IMR-90 (cell line): ENCODE data around the gene LRP1-AS. TPM values are rescaled to one million over a fixed set of nuclear protein-coding genes. Genes with fewer than 3 reads are reported as not detected.
A peak's percentile ranks its signal among the peaks of the same experiment; 100 is the strongest.

Experiments
- ATAC-seq: fragments of 200-7000 bp; cut with Tn5 transposase; 2 replicates; pipeline ENCODE4 v1.9.1; 2020; ENCODE audit warnings: low read depth, mild to moderate bottlenecking, moderate library complexity
- BruUV-seq: library from RNA; stranded (reverse); fragments of 400-500 nt; replicated peaks from 2 replicates; lab custom pipeline; 2021; lab: Mats Ljungman, UMichigan
- CTCF ChIA-PET: fragments of 300-600 bp; formaldehyde crosslinking; extraction: SDS; loops from one replicate; lab custom pipeline; 2021; ENCODE audit warnings: antibody characterized with exemption; lab: Yijun Ruan, JAX
- POLR2A ChIA-PET: fragments of 300-600 bp; sonication (Branson Sonifier 250); formaldehyde crosslinking; loops from one replicate; lab custom pipeline; 2022; ENCODE audit warnings: antibody characterized with exemption; ENCODE audit not compliant: unreplicated experiment; lab: Charles Lee
- DNase-seq: peaks from one replicate; pipeline ENCODE4 v3.0.0; 2013
- H2AFZ ChIP-seq: replicated peaks from 2 replicates; pipeline ENCODE3; 2013; ENCODE audit warnings: low read length, mild to moderate bottlenecking; ENCODE audit not compliant: poor library complexity
- H2AK5ac ChIP-seq: 2 replicates; pipeline ENCODE4 v1.6.1; 2013; ENCODE audit warnings: low read depth, low read length, inconsistent platforms
- H2AK9ac ChIP-seq: replicated peaks from 2 replicates; pipeline ENCODE3; 2013; ENCODE audit warnings: mild to moderate bottlenecking, low read depth, low read length, moderate library complexity; ENCODE audit not compliant: poor library complexity
- H2BK120ac ChIP-seq: 2 replicates; pipeline ENCODE4 v1.6.1; 2013; ENCODE audit warnings: low read depth, low read length, inconsistent platforms
- H2BK15ac ChIP-seq: 3 replicates; pipeline ENCODE4 v1.6.1; 2013; ENCODE audit warnings: low read depth, low read length, inconsistent platforms
- H2BK20ac ChIP-seq: 2 replicates; pipeline ENCODE4 v1.6.1; 2013; ENCODE audit warnings: low read depth, mild to moderate bottlenecking, inconsistent platforms, low read length, moderate library complexity
- H2BK5ac ChIP-seq: 2 replicates; pipeline ENCODE4 v1.6.1; 2013; ENCODE audit warnings: mild to moderate bottlenecking, low read depth, low read length, inconsistent platforms; ENCODE audit not compliant: poor library complexity, severe bottlenecking
- H3K14ac ChIP-seq: replicated peaks from 2 replicates; pipeline ENCODE4 v1.6.1; 2013; ENCODE audit warnings: low read depth, low read length, inconsistent platforms
- H3K18ac ChIP-seq: 2 replicates; pipeline ENCODE4 v1.6.1; 2013; ENCODE audit warnings: low read depth, low read length, control low read depth
- H3K23ac ChIP-seq: 2 replicates; pipeline ENCODE4 v1.6.1; 2013; ENCODE audit warnings: low read depth, low read length, inconsistent platforms
- H3K27ac ChIP-seq: 2 replicates; pipeline ENCODE4 v1.5.1; 2013; ENCODE audit warnings: mild to moderate bottlenecking, control low read depth, low read length; ENCODE audit not compliant: insufficient read depth
- H3K27me3 ChIP-seq: 2 replicates; pipeline ENCODE4 v1.6.1; 2013; ENCODE audit warnings: low read length; ENCODE audit not compliant: control insufficient read depth, insufficient read depth
- H3K36me3 ChIP-seq: 2 replicates; pipeline ENCODE4 v1.6.1; 2013; ENCODE audit warnings: low read length, mixed read lengths; ENCODE audit not compliant: control insufficient read depth, insufficient read depth
- H3K4ac ChIP-seq: 2 replicates; pipeline ENCODE4 v1.6.1; 2013; ENCODE audit warnings: low read depth, low read length, inconsistent platforms
- H3K4me1 ChIP-seq: 2 replicates; pipeline ENCODE4 v1.6.1; 2013; ENCODE audit warnings: low read length, mixed read lengths; ENCODE audit not compliant: control insufficient read depth, insufficient read depth
- H3K4me2 ChIP-seq: 2 replicates; pipeline ENCODE4 v1.6.1; 2013; ENCODE audit warnings: low read depth, mild to moderate bottlenecking, control low read depth, low read length, moderate library complexity
- H3K4me3 ChIP-seq: 2 replicates; pipeline ENCODE4 v1.5.1; 2013; ENCODE audit warnings: low read depth, mild to moderate bottlenecking, control low read depth, low read length, moderate library complexity; ENCODE audit not compliant: insufficient read depth
- H3K56ac ChIP-seq: 2 replicates; pipeline ENCODE4 v1.6.1; 2013; ENCODE audit warnings: low read length, inconsistent platforms; ENCODE audit not compliant: insufficient read depth; ENCODE audit errors: extremely low read depth
- H3K79me1 ChIP-seq, 2 experiments: 2 replicates each; pipeline ENCODE4 v1.6.1; 2013; ENCODE audit warnings: low read length in 2 of 2, inconsistent platforms in 1 of 2, low read depth in 1 of 2
- H3K9ac ChIP-seq: 2 replicates; pipeline ENCODE4 v1.6.1; 2013; ENCODE audit warnings: low read depth, low read length, control low read depth
- H3K9me1 ChIP-seq: 2 replicates; pipeline ENCODE4 v1.6.1; 2013; ENCODE audit warnings: low read length, inconsistent platforms; ENCODE audit not compliant: insufficient read depth
- H3K9me3 ChIP-seq: 2 replicates; pipeline ENCODE4 v1.6.1; 2013; ENCODE audit warnings: low read length; ENCODE audit not compliant: control insufficient read depth, insufficient read depth
- H4K20me1 ChIP-seq: 2 replicates; pipeline ENCODE4 v1.6.1; 2013; ENCODE audit warnings: low read length, inconsistent platforms; ENCODE audit not compliant: insufficient read depth
- H4K5ac ChIP-seq: 2 replicates; pipeline ENCODE4 v1.6.1; 2013; ENCODE audit warnings: mild to moderate bottlenecking, low read depth, low read length, control low read depth
- H4K8ac ChIP-seq, 2 experiments: 2 replicates each; pipeline ENCODE4 v1.6.1; 2013; ENCODE audit warnings: low read depth in 2 of 2, low read length in 2 of 2, control low read depth in 1 of 2, inconsistent platforms in 1 of 2
- H4K91ac ChIP-seq: 2 replicates; pipeline ENCODE4 v1.6.1; 2013; ENCODE audit warnings: low read depth, low read length, inconsistent platforms; ENCODE audit not compliant: insufficient read depth
- CEBPB ChIP-seq: IDR thresholded peaks from 2 replicates; pipeline ENCODE4 v1.6.1; 2012; ENCODE audit warnings: low read depth, low read length, improper control_type of control experiment
- FOS ChIP-seq: fragments of 150-350 bp; IDR thresholded peaks from 2 replicates; pipeline ENCODE4 v1.6.1; 2016; ENCODE audit warnings: low read depth, low read length
- MAZ ChIP-seq: IDR thresholded peaks from 2 replicates; pipeline ENCODE4 v1.6.1; 2012; ENCODE audit warnings: low read depth, mild to moderate bottlenecking, low read length, improper control_type of control experiment, moderate library complexity, borderline replicate concordance
- MXI1 ChIP-seq: IDR thresholded peaks from 2 replicates; pipeline ENCODE4 v1.6.1; 2012; ENCODE audit warnings: low read depth, mild to moderate bottlenecking, low read length, moderate library complexity, borderline replicate concordance
- NFE2L2 ChIP-seq: fragments of 150-350 bp; IDR thresholded peaks from 2 replicates; pipeline ENCODE4 v1.6.1; 2016; ENCODE audit warnings: low read depth, mild to moderate bottlenecking, low read length
- POLR2A ChIP-seq: IDR thresholded peaks from 2 replicates; pipeline ENCODE4 v1.6.1; 2012; ENCODE audit warnings: mild to moderate bottlenecking, low read depth, low read length
- RAD21 ChIP-seq: IDR thresholded peaks from 2 replicates; pipeline ENCODE4 v1.6.1; 2012; ENCODE audit warnings: low read length, improper control_type of control experiment
- RCOR1 ChIP-seq: IDR thresholded peaks from 2 replicates; pipeline ENCODE4 v1.6.1; 2012; ENCODE audit warnings: mild to moderate bottlenecking, low read length, improper control_type of control experiment; ENCODE audit not compliant: insufficient replicate concordance
- RFX5 ChIP-seq: IDR thresholded peaks from 2 replicates; pipeline ENCODE4 v1.8.0; 2012; ENCODE audit warnings: low read depth, mild to moderate bottlenecking, low read length, moderate library complexity
- SMC3 ChIP-seq: fragments of 150-350 bp; IDR thresholded peaks from 2 replicates; pipeline ENCODE4 v1.6.1; 2016; ENCODE audit warnings: low read depth, mild to moderate bottlenecking, antibody characterized with exemption, low read length, moderate library complexity
- WGBS, 2 experiments: methylation state at CpG; one replicate each; pipeline versions ENCODE4 v1.1.5 to v1.1.7; 2013; ENCODE audit warnings: missing lambda C conversion rate in 2 of 2; ENCODE audit not compliant: insufficient read length in 1 of 2; ENCODE audit errors: extremely low coverage in 2 of 2; 5-methylcytosine and 5-hydroxymethylcytosine counted together
- dilution Hi-C: fragments of 300-500 bp; cut with HindIII; formaldehyde crosslinking; loops from one replicate; pipeline ENCODE4 v1.14.3; 2018; ENCODE audit warnings: low sequenced_read_pairs; ENCODE audit not compliant: unreplicated experiment
- in situ Hi-C: fragments of 300-500 bp; cut with MboI; formaldehyde crosslinking; loops from 3 replicates; pipeline ENCODE4 v1.14.3; 2019; ENCODE audit warnings: low sequenced_read_pairs, inconsistent platforms, mixed read lengths
- intact Hi-C: fragments of 100-400 bp; cut with micrococcal nuclease; formaldehyde crosslinking; loops from 2 replicates; pipeline ENCODE4 v1.10.0; 2022
- polyA plus RNA-seq, 3 experiments: library from polyadenylated mRNA; depleted of rRNA; stranded (reverse); fragments of >200 nt; gene quantifications; 2 replicates each; pipeline ENCODE4 v1.2.3, GENCODE V29; 2012; ENCODE audit warnings: low replicate concordance in 1 of 3
- total RNA-seq: library from RNA; depleted of rRNA; stranded (reverse); fragments of >200 nt; gene quantifications from 2 replicates; pipeline ENCODE4 v1.2.3, GENCODE V29; 2012
- TF ChIP-seq, protein P1 (sequence below): conservative IDR thresholded peaks from 2 replicates; pipeline ENCODE4 v1.5.1; 2012; ENCODE audit warnings: mild to moderate bottlenecking, low read depth, low read length, improper control_type of control experiment
- TF ChIP-seq, protein P2 (sequence below): fragments of 150-350 bp; IDR thresholded peaks from 2 replicates; pipeline ENCODE4 v1.6.1; 2017; ENCODE audit warnings: mild to moderate bottlenecking, antibody characterized with exemption, low read length, low read depth
- TF ChIP-seq, protein P3 (sequence below): fragments of 150-350 bp; IDR thresholded peaks from 2 replicates; pipeline ENCODE4 v1.6.1; 2016; ENCODE audit warnings: low read depth, mild to moderate bottlenecking, low read length, moderate library complexity, borderline replicate concordance

Gene LRP1-AS
- total and polyA plus RNA-seq, 2 of the 4 experiments (the other 2 are of a cell fraction) = not detected

DNA sequence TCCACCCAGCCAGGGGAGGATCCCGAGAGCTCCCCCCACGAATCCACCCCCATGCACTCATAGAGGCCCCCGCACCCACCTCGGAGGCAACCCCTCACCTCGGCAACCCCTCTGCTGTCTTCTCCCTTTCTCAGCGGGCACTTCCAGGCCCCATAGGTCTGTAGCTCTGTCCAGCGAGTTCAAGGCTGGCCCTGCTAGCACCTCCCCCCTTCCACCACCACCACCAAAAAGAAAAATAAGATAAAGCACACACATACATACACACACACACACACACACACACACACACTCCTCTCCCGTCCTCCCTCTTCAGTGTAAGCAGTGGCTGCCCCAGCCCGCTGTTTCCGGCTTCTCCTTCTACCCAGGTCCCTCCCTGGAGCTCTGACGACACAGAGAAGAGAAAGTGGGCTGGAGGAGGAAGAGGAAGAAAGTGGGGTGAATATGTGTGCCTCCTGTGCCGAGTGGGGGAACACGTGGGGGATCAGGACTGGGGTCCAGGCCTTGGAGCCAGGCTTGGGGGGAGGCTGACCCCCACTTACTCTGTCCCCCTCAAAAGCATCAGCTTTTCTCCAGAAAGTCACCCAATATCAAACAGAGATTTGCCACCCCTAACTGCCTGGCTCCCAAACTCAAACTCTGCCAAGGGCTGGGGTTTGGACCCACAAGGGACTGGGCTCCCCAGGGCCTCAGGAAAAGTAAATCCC lies 36.2 kb downstream of the LRP1-AS start, which contains the start of gene STAT6:
STAT6 (minus strand) TSS at position 332 of the 704 bp plus-strand sequence. CDS start 3,084 bp downstream, outside the sequence.
- Histone ChIP-seq H3K4me1 (0 out of 2 replicates have a peak, but pooled peaks cover 2% of the 10 kb centered on the region), H2AK5ac (peak within 1 kb of the TSS; percentile 99), H4K20me1 (peaks cover 13% of the 10 kb centered on the region), H4K91ac (peak within 1 kb of the TSS; percentile 97), H3K9ac (peak within 1 kb of the TSS; percentile 93), H2BK20ac (peak within 1 kb of the TSS; percentile 81), H2AFZ (peak within 1 kb of the TSS; percentile 86), H3K14ac (peak within 1 kb of the TSS; percentile 99), H2BK5ac (peak within 1 kb of the TSS; percentile 90), H3K79me1 (peaks cover 22 to 55% of the 10 kb centered on the region in 2 experiments), H3K56ac (peak within 1 kb of the TSS; percentile 93), H3K9me1 (peaks cover 4% of the 10 kb centered on the region), H3K9me3 (no peaks in the 10 kb centered on the region), H2BK15ac (peak within 1 kb of the TSS; percentile 89; the same call in 2 of the 3 replicates), H3K27me3 (no peaks in the 10 kb centered on the region), H3K27ac (peak within 1 kb of the TSS; percentile 94), H3K4me3 (peak within 1 kb of the TSS; percentile 64), H3K4ac (peak within 1 kb of the TSS; percentile 97), H2BK120ac (peak within 1 kb of the TSS; percentile 86), H4K5ac (peak within 1 kb of the TSS; percentile 90), H3K23ac (peak within 1 kb of the TSS; percentile 80), H3K4me2 (peak within 1 kb of the TSS; percentile 93), H3K18ac (peak within 1 kb of the TSS; percentile 82), H3K36me3 (peaks cover 13% of the 10 kb centered on the region), H2AK9ac (peak within 1 kb of the TSS; percentile 99), H4K8ac (peak within 1 kb of the TSS; percentile 85 to 97)
- intact Hi-C loops = loop anchor here (1.0 to 5.0 kb wide), 3 partner anchors 18 to 131 kb away; no protein-coding TSS in a partner anchor
- dilution Hi-C loops = no loop called here
- no TSS peak for BruUV-seq
- WGBS, 2 experiments = 0% methylated on average over 4 of the region's 13 CpGs; no CpG with 5 or more reads in 1 of the 2 experiments
- ChIA-PET POLR2A (interaction anchor here (0.6 to 2.1 kb wide), 10 partner anchors 14 to 42 kb away, joined by 3 to 12 read pairs (median 6); partner anchors contain the start of genes LRP1, NAB2 and NEMP1), CTCF (interaction anchor here (0.8 to 2.9 kb wide), 11 partner anchors 10 to 105 kb away, joined by 3 to 24 read pairs (median 8); partner anchors contain the start of genes NEMP1 and ZBTB39)
- in situ Hi-C loops = loop anchor here (5.0 kb wide), 2 partner anchors 44 to 104 kb away; partner anchors contain the start of gene ZBTB39
- DNase-seq (peak; percentile 87), ATAC-seq (peak; percentile 68)
- TF ChIP-seq RAD21 (no peak), SMC3 (0 out of 2 replicates have a peak, but pooled peaks have one; percentile 21), RFX5 (no peak), NFE2L2 (no peak), MXI1 (no peak), RCOR1 (no peak), MAZ (no peak), FOS (no peak), POLR2A (peak; percentile 72), CEBPB (no peak)
- TF ChIP-seq, protein P1, sequence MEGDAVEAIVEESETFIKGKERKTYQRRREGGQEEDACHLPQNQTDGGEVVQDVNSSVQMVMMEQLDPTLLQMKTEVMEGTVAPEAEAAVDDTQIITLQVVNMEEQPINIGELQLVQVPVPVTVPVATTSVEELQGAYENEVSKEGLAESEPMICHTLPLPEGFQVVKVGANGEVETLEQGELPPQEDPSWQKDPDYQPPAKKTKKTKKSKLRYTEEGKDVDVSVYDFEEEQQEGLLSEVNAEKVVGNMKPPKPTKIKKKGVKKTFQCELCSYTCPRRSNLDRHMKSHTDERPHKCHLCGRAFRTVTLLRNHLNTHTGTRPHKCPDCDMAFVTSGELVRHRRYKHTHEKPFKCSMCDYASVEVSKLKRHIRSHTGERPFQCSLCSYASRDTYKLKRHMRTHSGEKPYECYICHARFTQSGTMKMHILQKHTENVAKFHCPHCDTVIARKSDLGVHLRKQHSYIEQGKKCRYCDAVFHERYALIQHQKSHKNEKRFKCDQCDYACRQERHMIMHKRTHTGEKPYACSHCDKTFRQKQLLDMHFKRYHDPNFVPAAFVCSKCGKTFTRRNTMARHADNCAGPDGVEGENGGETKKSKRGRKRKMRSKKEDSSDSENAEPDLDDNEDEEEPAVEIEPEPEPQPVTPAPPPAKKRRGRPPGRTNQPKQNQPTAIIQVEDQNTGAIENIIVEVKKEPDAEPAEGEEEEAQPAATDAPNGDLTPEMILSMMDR = no peak
- TF ChIP-seq, protein P2, sequence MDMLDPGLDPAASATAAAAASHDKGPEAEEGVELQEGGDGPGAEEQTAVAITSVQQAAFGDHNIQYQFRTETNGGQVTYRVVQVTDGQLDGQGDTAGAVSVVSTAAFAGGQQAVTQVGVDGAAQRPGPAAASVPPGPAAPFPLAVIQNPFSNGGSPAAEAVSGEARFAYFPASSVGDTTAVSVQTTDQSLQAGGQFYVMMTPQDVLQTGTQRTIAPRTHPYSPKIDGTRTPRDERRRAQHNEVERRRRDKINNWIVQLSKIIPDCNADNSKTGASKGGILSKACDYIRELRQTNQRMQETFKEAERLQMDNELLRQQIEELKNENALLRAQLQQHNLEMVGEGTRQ = no peak
- TF ChIP-seq, protein P3, sequence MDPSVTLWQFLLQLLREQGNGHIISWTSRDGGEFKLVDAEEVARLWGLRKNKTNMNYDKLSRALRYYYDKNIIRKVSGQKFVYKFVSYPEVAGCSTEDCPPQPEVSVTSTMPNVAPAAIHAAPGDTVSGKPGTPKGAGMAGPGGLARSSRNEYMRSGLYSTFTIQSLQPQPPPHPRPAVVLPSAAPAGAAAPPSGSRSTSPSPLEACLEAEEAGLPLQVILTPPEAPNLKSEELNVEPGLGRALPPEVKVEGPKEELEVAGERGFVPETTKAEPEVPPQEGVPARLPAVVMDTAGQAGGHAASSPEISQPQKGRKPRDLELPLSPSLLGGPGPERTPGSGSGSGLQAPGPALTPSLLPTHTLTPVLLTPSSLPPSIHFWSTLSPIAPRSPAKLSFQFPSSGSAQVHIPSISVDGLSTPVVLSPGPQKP = no peak
